ENCODE measurements around the gene EPHA6.

EPHA6 gene

DNA sequence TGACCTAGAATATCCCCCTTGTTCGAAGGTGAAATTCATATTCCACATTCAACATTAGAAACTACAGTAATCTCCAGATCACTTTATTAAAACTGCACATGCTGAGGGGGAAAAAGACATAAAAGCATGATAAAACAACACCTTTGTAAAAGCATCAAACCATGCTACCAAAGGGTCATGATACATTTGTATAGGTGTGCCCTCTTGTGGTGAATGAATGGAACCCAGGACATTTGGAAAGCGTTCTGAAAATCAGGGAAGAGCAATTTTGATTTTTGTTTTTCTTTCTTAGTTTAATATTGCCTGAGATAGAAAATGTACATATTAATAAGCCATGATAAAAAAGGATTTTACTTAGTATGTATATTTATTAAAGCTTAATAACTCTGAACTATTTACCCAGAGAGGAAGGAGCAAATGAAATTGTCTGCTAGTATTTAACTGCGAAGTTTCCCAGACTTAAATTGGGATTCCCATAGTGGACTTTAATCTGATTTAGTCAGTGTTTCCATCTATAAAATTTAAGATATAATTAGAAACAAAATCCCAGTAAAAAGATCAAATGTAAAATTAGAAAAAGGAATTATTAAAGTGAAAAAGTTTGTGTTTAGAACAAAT lies 844.4 kb downstream of the EPHA6 start:
- no peak for DNase-seq

DNA sequence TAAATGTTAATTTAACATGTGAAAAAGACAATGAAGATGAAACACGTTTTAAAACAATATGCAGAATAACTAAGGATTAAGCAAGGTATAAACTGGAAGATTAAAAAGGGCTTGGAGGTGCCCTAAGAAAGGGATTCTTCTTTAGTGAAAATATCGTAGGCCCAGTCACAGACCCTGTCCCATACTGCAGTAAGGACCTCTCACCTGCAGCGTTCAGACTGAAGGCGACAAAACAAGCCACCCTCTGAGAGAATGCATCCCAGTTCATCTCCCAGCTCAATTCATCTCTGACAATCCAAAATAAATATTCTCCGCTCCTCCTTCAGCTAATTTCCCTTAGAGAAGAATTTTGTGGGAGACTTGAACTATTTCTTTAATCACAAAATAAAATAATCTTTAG lies 847.9 kb downstream of the EPHA6 start:
- no peak for DNase-seq

DNA sequence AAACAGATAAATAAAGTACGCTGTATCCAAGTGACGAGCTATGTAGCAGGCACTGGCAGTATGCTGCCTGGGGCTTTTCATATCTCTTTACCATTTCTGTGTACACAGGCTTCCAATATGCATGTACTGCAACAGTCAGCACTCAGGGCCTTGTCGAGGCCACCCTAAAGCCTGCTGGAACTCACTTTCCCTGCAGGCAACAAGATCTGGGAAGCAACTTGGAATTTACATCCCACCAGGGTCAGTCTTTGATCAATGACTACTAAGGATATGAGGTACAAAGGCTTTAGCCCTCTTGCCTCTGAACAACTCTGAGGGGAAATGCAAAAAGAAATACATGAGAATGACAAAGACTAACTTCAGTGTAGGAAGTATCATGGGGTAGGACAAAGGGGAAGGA lies 848.4 kb downstream of the EPHA6 start:
- no peak for DNase-seq

DNA sequence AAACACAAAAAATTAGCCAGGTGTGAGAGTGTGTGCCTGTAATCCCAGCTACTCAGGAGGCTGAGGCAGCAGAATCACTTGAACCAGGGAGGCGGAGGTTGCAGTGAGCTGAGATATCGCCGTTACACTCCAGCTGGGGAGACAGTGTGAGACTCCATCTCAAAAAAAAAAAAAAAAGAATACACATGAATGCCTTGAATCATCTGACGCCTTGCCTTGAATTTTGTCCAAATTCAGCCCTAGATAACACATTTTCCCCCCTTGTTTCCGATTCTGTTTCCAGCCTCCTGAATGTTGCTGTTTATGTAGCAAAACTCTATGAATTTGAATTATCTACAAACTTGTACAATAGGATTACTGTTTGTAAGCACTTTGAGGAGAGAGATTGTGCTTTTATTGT lies 851.5 kb downstream of the EPHA6 start:
- no peak for DNase-seq

DNA sequence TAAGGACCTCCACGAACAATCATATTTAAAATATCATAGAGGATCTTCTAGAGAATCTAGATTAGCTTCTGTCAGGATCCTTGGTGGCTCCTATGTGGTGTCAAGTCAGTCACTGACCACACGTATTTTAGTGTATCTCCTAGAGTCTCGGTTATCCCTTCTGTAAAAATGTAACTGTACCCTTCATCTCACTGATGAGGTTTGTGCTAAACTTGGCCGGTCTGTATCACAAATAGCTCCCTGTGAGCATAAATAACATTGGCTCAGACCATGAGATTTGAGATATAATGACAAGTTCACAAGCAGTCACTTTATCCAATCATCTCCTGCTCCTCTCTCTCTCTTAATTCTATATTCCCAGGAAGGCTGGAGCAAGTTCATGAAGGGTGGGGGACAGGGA lies 856.6 kb downstream of the EPHA6 start:
- no peak for DNase-seq

DNA sequence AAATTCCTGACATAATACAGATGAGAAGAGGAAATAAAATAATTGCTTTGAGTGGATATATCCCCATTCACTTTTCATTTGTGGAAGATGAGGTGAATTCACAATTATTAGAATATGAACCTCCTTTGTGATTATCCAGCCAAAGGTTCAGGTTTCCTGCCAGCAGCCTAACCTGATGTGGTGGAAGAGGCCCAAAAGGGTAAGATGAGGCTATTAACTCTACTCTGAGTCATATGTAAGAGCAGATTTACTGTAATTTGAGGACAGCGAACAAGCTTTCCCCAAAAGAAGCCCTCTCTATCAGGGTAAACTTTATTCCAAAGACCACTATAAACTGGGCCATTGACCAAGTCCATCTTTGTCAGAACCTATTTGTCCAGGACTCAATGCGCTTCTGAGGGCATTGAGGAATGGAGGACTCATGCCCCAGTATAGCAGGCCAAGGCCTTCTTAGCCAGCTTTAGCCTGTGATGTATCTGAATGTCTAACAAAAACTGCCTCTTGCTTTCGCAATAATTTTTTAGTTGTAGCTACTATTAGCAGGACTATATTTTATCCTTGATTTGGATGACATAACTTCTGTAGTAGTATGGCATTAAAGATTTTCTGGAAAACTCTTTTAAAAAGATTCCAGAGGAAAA lies 859.1 kb downstream of the EPHA6 start:
- no peak for DNase-seq

DNA sequence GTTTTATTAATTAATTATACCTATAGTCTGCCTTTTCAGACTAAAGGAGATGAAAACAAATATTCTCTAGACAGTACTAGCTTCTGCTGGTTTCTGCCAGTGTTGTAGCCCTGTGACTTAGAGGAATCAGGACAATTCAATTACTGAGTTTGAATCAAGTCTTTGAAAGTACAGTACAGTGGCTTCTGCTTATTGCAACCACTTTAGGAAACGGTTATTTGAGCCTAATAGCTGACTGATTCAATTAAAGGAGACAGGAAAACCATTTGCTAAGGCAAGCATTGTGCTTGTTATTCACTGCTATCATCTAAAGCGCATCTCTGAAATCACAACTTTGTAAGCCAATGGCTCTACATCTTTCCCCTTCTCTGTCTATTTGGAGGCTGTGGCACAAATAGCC lies 860.1 kb downstream of the EPHA6 start:
- no peak for DNase-seq

DNA sequence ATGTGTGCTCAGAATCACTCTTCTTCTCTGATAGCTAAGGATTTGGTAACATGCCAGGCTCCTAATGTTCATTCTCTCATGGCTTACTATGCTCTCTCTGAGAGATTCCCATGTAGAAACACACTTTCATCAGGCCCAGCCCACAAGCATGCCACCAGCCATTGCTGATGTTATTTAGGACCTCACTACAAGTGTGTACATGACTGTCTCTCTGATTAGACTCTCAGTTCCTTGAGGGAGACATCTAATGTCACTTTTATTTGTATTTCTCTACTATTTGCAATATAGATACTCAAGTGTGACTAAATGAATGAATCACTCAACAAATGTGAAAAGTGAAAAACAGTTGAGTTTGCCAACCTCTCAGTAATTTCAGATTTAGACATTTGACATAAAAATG lies 865.8 kb downstream of the EPHA6 start:
- no peak for DNase-seq

DNA sequence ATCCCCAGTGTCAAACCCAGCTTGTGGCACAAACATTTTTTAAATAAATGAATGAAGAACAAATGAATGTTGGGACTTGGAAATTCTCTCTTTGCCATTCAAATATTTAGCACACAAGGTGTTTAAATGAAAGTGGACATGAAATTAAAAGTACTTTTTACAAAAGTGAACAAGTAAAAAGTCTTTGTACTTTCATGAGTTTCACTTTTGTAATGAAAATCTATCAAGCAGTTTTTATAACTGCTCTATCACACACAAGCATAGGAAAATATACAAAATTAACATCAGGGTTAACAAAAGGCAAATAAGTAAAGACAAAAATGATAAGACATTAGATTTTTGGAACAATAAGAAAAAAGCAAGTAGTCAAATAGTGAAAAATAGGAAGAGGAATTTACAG lies 866.3 kb downstream of the EPHA6 start:
- no peak for DNase-seq

DNA sequence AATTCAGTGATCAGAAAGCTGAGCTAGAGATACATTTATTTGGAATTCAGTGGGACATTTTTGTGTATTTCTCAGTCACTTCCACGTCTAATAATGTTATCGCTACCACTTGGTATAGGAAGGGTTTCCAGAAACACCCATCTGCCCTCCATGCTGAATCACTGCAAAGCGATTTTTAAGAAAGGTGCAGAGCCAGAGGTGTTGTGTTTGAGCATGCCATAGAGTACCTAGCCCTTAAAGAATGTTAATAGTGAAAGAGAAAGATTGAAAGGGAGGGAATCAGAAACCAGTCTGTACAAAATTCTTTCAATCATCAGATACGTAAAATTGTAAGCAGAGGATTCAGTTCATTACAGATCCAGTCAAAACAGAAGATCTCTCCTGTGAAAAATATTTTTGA lies 870.1 kb downstream of the EPHA6 start:
- DNase-seq = no peak

DNA sequence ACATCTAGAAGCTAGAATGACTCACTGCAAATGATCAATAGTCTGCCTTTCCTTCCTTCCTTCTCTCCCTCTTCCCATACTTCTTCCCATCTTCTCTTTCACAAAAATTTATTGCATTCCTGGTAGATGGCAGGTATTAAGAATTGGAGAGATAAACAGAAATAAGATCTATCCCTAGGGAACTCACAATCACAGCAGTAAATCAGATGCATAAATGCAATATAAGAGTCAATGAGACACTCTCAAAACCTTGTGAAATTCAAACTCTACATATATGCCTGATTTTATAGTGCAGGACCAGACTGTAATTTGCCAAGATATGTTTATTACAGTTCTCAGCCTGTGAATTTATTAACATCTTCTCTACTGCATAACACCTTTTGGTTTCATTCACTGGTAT lies 871.9 kb downstream of the EPHA6 start:
- no peak for DNase-seq

DNA sequence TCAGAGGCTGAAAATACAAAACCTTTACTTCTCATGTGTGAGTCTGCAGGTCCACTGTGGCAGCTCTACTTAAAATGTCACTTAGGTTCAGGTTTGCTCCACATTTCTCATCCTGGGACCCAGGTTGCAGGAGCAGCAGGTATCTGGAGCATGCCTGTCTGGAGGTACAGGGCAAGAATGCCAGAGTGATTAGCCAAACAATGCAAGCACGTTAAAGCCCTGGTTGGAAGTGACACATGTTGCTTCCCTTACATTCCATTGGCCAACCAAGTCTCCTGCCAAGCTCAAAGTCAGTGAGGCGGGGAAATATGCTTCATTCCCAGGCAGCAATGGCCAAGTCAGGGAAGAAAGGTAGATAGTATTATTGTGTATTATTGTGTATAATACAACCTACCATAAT lies 873.3 kb downstream of the EPHA6 start:
- DNase-seq = no peak

DNA sequence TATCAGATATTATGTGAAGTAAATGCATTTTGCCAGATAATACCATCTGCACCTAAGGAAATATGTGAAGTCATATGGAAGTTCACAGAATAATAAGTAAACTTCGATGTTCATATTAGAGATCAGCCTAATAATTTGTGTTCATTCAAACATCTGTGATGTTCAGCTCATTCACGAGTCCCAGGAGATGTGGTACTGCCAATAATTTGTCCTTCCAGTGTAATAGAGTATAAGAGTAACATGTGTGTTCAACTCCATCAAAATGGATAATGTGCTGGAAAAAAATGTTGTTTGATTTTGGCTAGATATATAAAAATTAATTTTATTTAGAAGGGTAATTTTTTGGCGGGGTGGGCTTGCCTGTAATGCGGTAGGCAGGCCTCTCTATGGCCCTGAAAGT lies 874.7 kb downstream of the EPHA6 start:
- no peak for DNase-seq

DNA sequence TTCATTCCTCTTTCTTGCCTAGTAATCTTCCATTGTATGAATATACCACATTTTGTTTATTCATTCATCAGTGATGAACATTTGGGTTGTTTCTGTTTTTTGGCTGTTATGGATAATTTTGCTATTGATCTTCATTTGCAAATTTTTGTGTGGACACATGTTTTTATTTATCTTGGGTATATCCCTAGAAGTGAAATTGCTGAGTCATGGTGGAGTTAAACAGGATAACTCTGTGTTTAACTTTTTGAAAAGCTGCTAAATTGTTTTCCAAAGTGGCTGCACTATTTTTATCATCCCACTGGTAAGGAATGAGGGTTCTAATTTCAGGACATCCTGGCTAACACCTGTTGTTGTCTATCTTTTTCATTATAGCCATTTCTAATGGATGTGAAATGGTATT lies 875.6 kb downstream of the EPHA6 start:
- DNase-seq = no peak

DNA sequence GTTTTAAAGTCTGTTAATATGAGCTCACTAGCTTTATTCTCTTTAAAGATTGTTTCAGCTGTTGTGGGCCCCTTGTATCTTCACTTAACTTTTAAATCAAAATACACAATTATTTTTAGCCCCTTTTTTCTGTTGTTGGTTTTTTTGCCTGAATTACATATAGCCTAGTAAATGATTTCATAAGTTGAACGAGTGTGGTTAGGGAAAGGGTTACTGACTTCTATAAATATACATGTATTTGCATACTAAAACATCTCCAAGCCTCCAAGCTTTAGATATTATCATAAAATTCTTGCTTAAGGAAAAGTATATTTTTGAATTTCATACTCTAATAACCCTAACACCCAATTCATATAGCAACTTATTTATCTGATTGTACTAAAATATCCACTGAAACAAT lies 877.0 kb downstream of the EPHA6 start:
- DNase-seq = no peak

DNA sequence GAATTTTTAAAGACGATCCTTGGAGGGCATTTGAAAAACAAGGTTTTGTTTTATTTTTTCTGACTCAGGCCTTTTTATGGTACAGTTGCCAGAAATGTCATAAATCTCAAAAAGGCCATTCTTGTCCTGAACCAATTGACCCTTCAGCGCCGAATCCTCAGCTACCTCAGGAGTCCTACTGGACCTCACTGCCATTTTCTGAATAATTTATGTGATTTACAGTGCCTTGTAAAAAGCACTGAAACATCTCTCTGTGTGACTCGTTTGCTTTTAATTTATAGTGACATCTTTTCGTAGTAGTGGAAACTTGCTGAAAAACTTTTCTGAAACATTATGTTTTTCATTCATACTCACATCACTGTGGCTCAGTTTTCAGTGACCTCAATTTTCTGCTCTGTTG lies 878.0 kb downstream of the EPHA6 start:
- DNase-seq = no peak

DNA sequence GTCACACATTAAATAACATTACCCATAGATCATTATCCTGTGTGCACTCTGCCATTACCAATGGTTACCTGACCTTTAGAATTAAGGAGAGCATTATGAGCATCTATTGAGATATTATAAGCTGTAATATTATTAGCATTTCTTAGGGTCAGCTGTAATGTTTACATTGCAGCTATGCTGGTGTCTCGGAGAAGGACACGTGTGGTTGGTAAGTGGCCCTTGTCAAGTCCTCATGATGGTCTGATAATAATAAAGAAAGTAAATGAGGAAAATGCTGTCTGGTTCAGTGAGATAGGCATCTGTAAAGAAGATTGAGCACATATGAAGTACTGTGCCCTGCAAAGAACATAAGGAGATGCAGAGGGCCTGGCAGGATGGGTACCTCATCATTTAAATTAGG lies 878.4 kb downstream of the EPHA6 start:
- DNase-seq = no peak

DNA sequence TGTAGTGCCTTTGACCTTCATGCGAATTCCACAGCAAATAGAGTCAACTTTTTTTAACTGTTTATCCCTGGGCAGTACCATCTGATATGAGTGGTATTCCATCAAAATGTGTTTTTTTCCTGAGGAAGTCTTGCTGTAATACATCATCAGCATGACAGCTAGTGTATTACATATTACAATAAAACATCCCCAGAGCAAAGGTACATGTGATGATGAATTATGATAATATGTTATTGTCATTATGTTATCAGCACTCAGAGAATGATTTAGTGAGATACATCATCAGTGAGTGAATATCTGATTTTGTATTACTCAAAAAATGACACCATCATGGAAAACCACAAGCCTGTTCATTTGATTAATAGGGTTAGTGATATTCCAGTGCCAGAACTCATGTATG lies 880.5 kb downstream of the EPHA6 start:
- no peak for DNase-seq

DNA sequence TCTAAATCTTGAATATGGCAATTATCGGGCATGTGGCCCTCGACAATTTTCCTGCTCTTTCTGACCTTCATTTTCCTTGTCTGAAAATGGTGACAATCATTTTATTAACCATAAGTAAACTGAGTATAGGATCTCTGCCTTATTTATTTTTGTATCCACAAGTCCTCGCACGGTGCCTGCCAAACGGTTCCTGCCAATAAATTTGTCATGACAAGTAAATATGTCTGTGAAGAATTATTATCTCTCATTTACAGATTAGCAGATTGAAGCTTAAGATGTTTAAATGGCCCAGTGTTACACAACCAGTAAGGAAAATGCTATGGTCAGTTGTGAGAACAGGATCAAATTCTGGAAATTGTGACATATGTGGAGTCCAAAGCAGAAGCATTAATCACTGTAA lies 884.3 kb downstream of the EPHA6 start:
- no peak for DNase-seq

DNA sequence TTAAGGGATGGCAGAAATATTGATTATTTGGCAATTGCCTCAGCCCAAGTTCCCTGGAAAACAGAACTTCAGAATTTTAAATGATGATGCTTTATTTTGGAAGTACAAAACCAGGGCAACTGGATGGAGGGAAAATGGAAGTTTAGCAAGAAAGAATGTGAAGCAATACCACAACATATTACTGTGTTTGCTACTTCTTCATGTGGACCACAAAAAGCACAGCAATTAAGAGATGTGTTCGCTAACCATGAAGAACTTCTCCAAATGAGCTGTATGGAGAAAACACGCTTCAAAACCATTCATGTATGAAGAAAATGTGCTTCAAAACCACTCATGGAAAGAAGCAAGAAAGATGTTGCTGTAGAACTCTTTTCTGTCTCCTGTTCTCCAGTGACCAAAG lies 885.5 kb downstream of the EPHA6 start:
- no peak for DNase-seq

DNA sequence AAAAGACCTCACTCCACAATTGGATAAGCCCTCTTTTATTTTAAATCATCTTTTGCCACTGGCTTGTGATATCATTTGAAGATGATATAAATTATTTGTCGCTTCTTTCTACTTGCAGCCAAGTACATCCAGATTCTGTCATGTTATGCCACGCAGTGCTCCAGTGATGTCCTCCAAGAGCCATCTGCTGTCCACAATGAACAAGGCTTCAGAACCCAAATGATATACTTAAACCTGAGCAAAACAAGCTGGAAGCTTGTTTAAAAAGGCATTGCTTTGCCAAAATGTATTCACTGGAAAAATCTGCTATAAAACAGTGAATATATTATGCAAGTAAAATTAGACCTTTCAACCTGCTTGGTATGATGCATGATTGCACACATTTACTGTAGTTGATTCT lies 891.4 kb downstream of the EPHA6 start:
- DNase-seq = no peak

DNA sequence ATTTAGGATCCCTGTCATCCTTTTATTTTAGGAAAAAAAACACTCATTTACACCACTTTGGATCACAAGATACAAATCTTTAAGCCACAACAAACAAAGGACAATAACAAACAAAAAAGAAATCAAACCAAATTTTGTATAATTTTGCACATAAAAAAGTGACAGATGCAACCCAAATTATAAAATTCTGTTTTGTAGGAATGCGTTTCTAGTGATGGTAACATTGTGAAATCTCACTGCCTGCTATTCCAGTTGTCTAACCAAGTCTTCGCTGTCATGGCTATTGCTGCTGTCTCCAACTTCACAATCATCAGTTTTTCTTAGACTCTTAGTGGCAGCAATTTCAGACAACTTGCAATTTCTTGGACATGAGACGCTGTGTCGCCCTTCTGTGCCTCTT lies 891.8 kb downstream of the EPHA6 start:
- no peak for DNase-seq

DNA sequence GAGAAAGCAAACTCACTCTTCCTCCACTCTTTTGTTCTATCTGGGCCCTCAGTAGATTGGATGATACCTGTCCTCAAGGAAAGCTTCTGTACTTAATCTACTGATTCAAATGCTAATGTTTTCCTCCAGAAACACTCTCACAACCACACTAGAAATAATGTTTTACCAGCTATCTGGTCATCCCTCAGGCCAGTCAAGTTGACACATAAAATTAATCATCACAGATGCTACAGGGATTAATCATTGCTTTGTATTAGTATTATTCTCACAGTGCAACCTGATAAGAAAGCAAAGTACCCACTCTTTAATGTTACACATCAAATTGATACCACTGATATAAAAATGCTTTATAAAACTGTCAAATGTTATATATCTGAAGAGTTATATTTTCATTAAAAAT lies 897.3 kb downstream of the EPHA6 start:
- no peak for DNase-seq

DNA sequence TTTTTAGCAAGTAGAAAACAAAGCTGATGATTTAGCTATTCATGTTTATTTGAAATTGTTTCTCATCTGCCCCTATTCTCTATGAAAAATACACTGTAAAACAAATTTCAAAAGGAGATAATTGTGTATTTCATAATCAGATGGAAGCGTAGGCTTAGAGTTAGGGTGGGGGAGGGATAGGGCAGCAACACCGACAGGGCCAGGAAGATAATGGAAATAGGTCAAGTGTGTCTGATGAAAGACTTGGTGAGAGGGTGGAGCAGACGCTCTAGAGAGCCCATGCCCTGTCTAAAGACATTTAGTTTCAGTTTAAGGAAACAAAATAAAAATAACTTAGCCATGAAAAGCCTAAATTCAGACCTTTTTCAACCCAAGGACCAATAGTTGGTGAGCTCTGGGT lies 898.5 kb downstream of the EPHA6 start:
- DNase-seq = no peak

DNA sequence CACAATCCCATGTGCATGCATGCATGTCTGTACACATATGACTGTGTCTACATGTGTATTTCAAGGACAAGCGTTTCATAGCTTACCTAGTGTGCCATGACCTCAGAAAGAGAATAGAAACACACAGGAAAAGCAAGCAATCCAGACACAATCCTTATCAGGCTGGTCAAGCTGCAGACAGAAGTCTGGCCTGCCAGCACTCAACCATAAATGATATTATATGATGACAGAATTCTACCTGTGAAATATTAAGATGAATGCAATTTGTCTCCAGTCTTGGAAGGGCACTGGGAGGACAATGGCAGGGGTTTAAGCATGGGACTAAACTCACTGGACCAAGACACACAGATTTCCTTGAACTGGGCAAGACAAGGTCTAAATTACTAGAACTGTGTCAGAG lies 899.2 kb downstream of the EPHA6 start:
- DNase-seq = no peak
